ENCODE results near the gene ATP11B.
"Not testable (repeated sequence)": the region's sequence is repeated elsewhere in the genome, so short reads cannot be mapped to it uniquely, and the experiment has no call there.

Gene ATP11B

GRCh38 chr3:182794455-182795388 lies 1.4 kb downstream of the ATP11B start:
- DNase-seq (ENCODE audit: low spot score), result no peak
- peak overlapping the region; percentile 89 to 93 for H3K27ac ChIP-seq
- TF ChIP-seq CTCF (IDR thresholded peaks at IDR 0.05), result no peak
- H3K4me3 ChIP-seq, result peak overlapping the region; percentile 94

- Histone ChIP-seq H3K4me3 (peak overlapping the region; percentile 94), H3K27ac (no peak overlapping the region)
- DNase-seq (ENCODE audit: low spot score), result no peak
- no peak for TF ChIP-seq CTCF (IDR thresholded peaks at IDR 0.05)
Observed at GRCh38 chr3:182795389-182795782, 2.1 kb downstream of the ATP11B start.

GRCh38 chr3:182796310-182796709 lies 3.0 kb downstream of the ATP11B start:
- no peak overlapping the region for H3K4me3 ChIP-seq
- no peak for TF ChIP-seq CTCF (IDR thresholded peaks at IDR 0.05)
- H3K27ac ChIP-seq, result no peak overlapping the region
- no peak for DNase-seq (ENCODE audit: low spot score)

GRCh38 chr3:182797876-182798275 lies 4.6 kb downstream of the ATP11B start:
- no peak overlapping the region for H3K27ac ChIP-seq
- no peak overlapping the region for H3K4me3 ChIP-seq
- DNase-seq (ENCODE audit: low spot score), result no peak
- TF ChIP-seq CTCF (IDR thresholded peaks at IDR 0.05), result no peak

GRCh38 chr3:182799143-182799542 lies 5.8 kb downstream of the ATP11B start:
- not testable (repeated sequence) for DNase-seq (ENCODE audit: low spot score); H3K4me3 ChIP-seq; H3K27ac ChIP-seq

- no peak for TF ChIP-seq CTCF (IDR thresholded peaks at IDR 0.05)
- no peak overlapping the region for H3K27ac ChIP-seq
- no peak overlapping the region for H3K4me3 ChIP-seq
- DNase-seq (ENCODE audit: low spot score), result no peak
Observed at GRCh38 chr3:182800508-182800907, 7.2 kb downstream of the ATP11B start.

- H3K27ac ChIP-seq, result no peak overlapping the region
- DNase-seq (ENCODE audit: low spot score), result no peak
- TF ChIP-seq CTCF (IDR thresholded peaks at IDR 0.05), result no peak
- no peak overlapping the region for H3K4me3 ChIP-seq
Observed at GRCh38 chr3:182802413-182803390, 9.4 kb downstream of the ATP11B start.

All from coronary artery (tissue), 2 donors.